Fibroblast of upper back skin (primary cell): ENCODE data around the gene SELENOF.
A peak's percentile ranks its signal among the peaks of the same experiment; 100 is the strongest.
"Not testable (repeated sequence)": the region's sequence is repeated elsewhere in the genome, so short reads cannot be mapped to it uniquely, and the experiment has no call there.

ENCODE experiments used
- DNase-seq: peaks from one replicate; pipeline ENCODE4 v3.0.0-alpha.2; 2013

The SELENOF gene

DNA sequence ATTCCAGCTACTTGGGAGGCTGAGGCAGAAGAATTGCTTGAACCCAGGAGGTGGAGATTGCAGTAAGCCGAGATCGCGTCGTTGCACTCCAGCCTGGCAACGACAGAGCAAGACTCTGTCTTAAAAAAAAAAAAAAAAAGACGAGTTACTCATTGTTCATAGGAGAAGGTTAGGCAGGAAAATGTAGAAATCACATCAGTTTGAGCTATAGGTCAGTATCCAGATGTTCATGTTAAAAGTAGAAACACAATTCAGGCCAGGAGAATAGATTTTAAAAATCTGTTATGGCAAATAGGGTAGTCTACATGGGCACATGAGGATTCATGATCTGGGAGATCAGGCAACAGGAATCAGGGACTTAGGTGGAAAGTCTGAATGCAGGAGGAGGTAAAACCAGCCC lies 57.7 kb downstream of the SELENOF start:
- no peak for DNase-seq

DNA sequence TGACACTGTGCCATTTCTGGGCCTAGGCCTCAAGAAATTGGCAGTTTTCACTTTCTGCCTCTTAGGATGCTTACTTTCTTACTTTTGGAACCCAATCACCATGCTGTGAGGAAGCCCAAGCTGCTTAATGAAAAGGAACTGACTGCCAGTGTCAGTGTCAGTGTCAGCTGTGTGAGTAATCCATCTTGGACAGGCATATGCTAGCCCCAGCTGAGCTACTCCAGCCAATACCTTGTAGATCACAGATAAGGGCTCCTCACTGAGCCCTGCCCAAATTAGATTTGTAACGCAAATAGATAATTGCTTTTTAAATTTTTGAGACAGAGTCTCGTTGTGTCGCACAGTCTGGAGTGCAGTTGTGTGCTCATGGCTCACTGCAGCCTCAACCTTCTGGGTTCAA lies 59.6 kb downstream of the SELENOF start:
- DNase-seq: no peak

DNA sequence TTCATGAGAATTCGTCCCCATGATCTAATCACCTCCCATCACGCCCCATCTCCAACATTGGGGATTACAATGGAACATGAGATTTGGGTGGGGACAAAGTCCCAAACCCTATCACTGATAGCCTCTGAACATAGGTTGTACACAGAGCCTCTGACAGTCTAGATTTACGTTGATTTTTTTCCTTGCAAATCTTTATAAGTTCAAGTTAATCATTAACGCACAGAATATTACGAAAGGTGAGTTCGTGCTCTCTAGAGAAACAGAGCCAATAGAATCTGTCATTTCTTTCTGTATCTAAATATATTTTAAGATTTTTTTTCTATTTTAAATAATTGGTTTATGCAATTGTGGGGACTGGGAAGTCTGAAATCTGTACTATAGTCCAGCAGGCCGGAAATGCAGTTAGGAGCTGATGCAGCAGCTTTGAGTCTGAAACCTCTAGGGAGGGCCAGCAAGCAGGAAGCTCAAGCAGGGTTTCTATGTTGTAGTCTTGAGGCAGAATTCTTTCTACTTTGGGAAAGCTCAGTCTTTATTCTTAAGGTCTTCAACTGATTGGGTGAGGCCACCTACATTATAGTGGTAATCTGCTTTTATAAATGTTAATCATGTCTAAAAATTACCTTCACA lies 61.0 kb downstream of the SELENOF start:
- no peak for DNase-seq

- DNase-seq: no peak
These were observed 61.6 kb downstream of the SELENOF start for GRCh38 chr1:86852289-86852688.

DNA sequence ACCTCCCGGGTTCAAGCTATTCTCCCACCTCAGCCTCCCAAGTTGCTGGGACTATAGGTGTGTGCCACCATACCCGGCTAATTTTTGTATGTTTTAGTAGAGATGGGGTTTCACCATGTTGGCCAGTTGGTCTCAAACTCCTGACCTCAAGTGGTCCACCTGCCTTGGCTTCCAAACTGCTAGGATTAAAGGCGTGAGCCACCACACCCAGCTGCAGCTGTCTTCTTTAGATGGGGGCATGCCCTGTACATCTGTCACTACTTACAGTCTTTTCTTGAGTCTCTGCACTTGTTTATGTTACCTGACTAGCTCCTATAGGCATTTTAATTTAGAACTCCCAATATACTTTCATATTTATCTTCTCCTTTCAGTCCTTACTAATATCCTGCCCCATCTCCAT lies 64.2 kb downstream of the SELENOF start:
- DNase-seq: no peak

- DNase-seq: peak; percentile 35
These were observed 65.3 kb downstream of the SELENOF start for GRCh38 chr1:86848654-86849053.

GRCh38 chr1:86846164-86846647 lies 67.7 kb downstream of the SELENOF start:
- peak; percentile 97 for DNase-seq

GRCh38 chr1:86845514-86845913 lies 68.4 kb downstream of the SELENOF start:
- no peak for DNase-seq

DNA sequence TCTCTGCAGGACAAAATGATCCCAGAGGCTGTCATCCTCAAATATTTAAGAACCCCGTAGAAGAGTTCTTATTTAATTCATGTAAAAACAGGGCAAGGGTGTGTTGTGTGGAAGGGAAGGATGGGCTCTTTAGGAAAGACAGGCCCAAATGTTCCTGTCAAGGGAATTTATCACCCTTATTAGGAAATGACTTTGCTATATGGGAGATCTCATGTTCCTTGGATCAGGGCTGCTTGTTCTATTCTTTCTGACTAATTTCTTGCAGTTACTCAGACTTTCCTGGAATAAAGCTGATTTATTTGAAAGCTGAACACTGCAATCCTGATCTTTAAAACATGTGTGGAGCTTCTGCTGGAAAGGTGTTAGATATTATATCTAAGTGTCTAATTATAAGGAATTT lies 72.8 kb downstream of the SELENOF start:
- DNase-seq: peak; percentile 24

DNA sequence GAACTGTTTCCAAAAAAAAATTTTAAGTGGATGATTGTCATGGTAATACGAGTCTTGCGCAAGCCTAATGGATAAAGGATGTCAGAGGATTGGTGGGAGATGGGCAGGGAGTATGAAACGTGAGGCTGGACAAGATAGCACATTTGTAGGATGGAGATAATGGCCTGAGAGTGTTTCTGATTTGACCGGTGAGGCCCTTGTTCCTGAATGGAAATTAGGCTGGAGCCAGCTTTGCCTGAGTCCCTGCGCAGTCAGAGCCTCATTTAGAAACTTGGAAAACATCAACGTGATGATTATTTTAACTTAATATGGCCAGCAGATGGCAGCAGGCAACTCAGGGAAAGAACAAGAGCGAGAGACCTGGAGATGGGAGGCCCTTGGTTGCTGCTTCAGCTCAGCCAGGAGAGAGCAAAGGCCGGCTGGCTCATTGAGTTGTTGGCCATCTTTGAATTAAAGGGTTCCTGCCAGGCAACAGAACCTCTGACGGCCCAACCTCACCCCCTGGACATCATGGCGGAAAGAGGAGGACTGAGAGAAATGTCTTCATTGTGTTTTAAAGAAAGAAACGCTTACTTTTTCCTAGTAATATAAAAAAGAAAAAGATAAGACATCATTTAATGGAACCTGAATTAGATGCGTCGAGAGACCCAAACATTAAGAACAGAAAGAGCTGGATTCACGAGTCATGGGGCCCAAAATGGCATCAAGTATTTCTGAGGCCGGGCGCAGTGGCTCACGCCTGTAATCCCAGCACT lies 80.3 kb downstream of the SELENOF start:
- DNase-seq: peak; percentile 86

GRCh38 chr1:86832433-86832832 lies 81.5 kb downstream of the SELENOF start:
- no peak for DNase-seq

DNA sequence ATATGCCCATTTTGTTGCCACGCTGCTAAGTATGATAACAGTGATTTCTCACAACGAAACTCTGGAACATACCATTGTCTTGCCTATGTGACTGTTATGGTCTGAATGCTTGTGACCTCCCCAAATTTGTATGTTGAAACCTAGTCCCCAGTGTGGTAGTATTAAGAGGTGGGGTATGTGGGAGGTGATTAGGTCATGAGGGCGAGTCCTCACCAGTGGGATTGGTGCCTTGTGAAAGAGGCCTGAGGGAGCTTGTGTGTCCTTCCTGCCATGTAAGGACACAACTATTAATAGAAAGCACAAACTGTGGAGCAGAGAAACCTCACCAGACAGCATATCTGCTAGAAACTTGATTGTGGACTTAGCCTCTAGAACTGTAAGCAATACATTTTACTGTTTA lies 84.6 kb downstream of the SELENOF start:
- DNase-seq: no peak

GRCh38 chr1:86828024-86828423 lies 85.9 kb downstream of the SELENOF start:
- no peak for DNase-seq

GRCh38 chr1:86826856-86827255 lies 87.1 kb downstream of the SELENOF start:
- no peak for DNase-seq

- peak; percentile 66 for DNase-seq
These were observed 88.6 kb downstream of the SELENOF start for GRCh38 chr1:86825319-86825718.

GRCh38 chr1:86823821-86824500 lies 90.0 kb downstream of the SELENOF start:
- no peak for DNase-seq

DNA sequence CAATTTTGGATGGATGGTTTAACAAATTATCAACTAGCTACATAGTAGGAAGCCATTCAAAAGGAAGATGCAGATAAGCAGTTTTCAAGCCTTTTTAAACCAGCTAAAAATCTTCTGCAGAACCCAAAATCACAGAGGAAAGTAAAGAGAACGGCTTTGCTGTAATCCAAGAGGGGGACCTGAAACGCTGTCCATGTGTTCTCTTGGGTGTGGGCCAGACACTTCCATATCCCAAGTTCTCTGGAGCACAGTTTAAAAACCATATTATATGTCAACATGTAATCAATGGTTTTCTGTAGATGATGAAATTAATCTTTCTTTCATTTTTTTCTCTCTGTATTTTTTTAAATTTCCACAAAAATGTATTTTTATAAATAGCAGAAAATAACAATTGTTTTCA lies 90.5 kb downstream of the SELENOF start:
- DNase-seq: no peak

- no peak for DNase-seq
These were observed 91.5 kb downstream of the SELENOF start for GRCh38 chr1:86822459-86822858.

DNA sequence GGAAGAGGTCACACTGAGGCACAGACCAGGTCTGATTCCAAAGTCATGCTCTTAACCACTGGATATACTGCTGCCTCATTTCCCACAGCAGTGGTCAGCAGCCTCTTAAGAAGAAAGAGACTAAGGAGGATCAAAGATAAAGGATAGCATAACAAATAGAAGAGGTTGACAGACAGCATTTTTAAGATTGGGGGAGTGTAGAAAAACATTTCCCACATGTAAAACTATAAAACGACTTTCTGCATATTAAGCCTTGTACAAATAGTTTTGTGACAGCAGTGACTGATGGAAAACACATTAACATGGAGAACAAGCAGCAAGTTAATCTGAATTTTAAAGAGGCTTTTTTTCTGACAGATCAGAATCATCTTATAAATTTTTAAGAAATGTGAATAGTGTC lies 92.0 kb downstream of the SELENOF start:
- DNase-seq: no peak

- DNase-seq: not testable (repeated sequence)
These were observed 94.0 kb downstream of the SELENOF start for GRCh38 chr1:86819970-86820369.

- DNase-seq: not testable (repeated sequence)
These were observed 96.6 kb downstream of the SELENOF start for GRCh38 chr1:86817246-86817826.

DNA sequence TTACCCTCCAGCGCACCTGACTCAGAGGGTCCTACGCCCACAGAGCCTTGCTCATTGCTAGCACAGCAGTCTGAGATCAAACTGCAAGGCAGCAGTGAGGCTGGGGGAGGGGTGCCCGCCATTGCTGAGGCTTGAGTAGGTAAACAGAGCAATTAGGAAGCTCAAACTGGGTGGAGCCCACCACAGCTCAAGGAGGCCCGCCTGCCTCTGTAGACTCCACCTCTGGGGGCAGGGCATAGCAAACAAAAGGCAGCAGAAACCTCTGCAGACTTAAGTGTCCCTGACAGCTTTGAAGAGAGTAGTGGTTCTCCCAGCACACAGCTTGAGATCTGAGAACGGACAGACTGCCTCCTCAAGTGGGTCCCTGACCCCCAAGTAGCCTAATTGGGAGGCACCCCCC lies 99.8 kb downstream of the SELENOF start:
- not testable (repeated sequence) for DNase-seq
